Rectal smooth muscle tissue (tissue), 1 donor: ENCODE results near the gene ACSM2B.
"Not testable (repeated sequence)": the region's sequence is repeated elsewhere in the genome, so short reads cannot be mapped to it uniquely, and the experiment has no call there.

Experiments
- H3K27ac ChIP-seq: one replicate; pipeline ENCODE4 v1.7.0; 2013; ENCODE audit warnings: low read depth, low read length, inconsistent platforms
- H3K27me3 ChIP-seq: one replicate; pipeline ENCODE4 v1.7.0; 2013; ENCODE audit warnings: low read length; ENCODE audit not compliant: control insufficient read depth, insufficient read depth
- H3K36me3 ChIP-seq: one replicate; pipeline ENCODE4 v1.7.0; 2013; ENCODE audit warnings: low read length; ENCODE audit not compliant: control insufficient read depth, insufficient read depth
- H3K4me1 ChIP-seq: one replicate; pipeline ENCODE4 v1.7.0; 2013; ENCODE audit warnings: low read length; ENCODE audit not compliant: control insufficient read depth, insufficient read depth
- H3K4me3 ChIP-seq: one replicate; pipeline ENCODE4 v1.7.0; 2013; ENCODE audit warnings: low read length
- H3K9ac ChIP-seq: one replicate; pipeline ENCODE4 v1.7.0; 2013; ENCODE audit warnings: low read length

The ACSM2B gene

GRCh38 chr16:20546951-20547350, 29.2 kb downstream of the ACSM2B start:
- H3K36me3 ChIP-seq, H3K9ac ChIP-seq, H3K27me3 ChIP-seq, H3K4me3 ChIP-seq, H3K4me1 ChIP-seq, H3K27ac ChIP-seq: not testable (repeated sequence)

DNA sequence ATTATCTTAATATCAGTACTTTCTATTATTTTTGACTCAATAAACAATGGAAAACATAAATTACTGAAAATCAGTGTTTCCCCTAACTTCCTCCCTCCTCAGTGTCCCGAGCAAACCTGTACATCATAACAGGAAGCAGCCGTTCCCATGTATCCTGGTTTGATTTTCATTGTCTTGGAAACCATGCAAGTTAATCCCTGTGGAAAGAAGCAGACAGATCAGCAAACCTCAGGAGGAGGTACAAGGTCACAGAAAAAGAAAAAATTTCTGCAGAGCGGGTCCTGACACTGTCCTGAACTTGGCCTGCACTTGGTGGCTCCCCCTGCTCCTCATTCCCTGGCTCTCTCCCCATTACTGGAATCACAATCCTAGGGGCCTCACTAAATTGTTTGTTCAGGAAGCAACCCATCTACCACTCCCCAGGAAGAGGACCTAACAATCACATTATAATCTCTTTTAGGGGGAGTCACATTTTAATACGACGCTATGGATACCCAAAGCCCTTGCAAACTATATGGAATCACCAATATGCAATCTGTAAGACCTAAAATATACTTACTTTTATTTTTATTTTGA, 29.8 kb downstream of the ACSM2B start:
- not testable (repeated sequence) for H3K9ac ChIP-seq, H3K36me3 ChIP-seq, H3K4me3 ChIP-seq, H3K27me3 ChIP-seq, H3K4me1 ChIP-seq, H3K27ac ChIP-seq

- not testable (repeated sequence) for H3K4me3 ChIP-seq, H3K27ac ChIP-seq, H3K9ac ChIP-seq, H3K4me1 ChIP-seq, H3K27me3 ChIP-seq, H3K36me3 ChIP-seq
Measured at GRCh38 chr16:20540603-20541316, 35.4 kb downstream of the ACSM2B start.

DNA sequence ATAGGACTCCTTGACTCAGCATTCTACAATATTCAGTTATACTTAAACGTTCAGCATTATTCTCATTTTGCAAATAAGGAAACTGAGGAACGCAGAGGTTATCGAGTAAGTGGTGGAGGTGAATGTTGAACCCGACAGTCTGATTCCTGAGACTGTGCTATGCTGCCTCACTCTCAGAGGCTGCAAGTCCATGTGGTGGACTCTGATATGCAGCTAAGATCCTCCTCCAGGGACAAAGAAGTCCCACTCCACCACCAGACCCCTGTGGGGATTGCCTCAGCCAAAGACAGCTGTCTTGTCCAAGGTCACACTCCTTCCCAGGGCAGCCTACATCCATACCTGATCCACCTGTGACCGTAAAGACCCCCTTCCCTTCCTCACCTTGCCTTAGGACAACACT, 37.5 kb downstream of the ACSM2B start:
- no peaks in the 10 kb centered on the region for H3K36me3 ChIP-seq
- no peaks in the 10 kb centered on the region for H3K27me3 ChIP-seq
- no peak overlapping the region for H3K9ac ChIP-seq
- no peak overlapping the region for H3K4me3 ChIP-seq
- H3K27ac ChIP-seq, result no peak overlapping the region
- no peaks in the 10 kb centered on the region for H3K4me1 ChIP-seq

GRCh38 chr16:20538181-20538580, 38.0 kb downstream of the ACSM2B start:
- Histone ChIP-seq H3K27ac (no peak overlapping the region), H3K36me3 (no peaks in the 10 kb centered on the region), H3K4me1 (no peaks in the 10 kb centered on the region), H3K9ac (no peak overlapping the region), H3K27me3 (no peaks in the 10 kb centered on the region), H3K4me3 (no peak overlapping the region)

DNA sequence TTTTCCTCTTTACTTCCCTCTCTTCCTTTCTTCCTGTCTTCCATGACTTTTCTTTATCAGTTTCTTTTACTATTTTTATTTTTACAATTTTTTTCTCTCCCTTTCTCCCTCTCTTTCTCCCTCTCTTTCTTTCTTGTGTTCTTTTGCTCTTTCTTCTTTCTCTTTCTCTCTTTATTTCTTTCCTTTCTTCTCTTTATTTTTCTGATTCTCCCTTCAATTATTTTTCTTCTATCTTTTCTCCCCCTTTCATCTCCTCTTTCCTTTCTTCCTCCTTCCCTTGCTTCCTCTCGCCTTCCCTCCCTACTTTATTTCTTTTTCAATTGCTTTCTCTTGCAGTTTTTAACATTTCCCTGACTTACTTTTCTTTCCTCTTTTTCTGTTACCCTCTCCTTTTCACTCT, 39.5 kb downstream of the ACSM2B start:
- not testable (repeated sequence) for H3K27ac ChIP-seq, H3K4me3 ChIP-seq, H3K9ac ChIP-seq, H3K27me3 ChIP-seq, H3K4me1 ChIP-seq, H3K36me3 ChIP-seq

DNA sequence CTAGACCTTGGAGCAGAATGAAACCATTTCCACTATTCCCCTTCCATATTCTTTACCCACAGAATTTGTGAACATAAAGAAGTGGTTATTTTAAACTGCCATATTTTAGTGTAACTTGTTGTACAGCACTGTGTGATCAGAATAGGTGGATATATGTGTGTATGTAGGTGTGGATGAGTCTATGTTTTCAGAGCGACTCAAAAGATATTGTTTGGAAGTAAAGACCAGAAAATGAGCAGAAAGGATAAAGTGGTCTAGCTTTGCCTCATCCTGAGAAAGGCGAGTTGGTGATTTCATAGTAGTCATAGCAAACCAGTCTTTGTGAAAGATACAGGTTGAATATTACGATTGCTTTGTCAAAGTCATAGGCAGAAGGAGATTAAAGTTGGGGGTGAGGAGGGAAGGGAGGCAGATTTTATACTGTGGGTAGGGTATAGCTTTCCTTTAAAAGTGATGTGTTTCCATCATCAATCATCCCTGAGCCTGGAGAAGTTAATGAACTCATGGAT, 43.8 kb downstream of the ACSM2B start:
- H3K9ac ChIP-seq, H3K4me3 ChIP-seq, H3K27me3 ChIP-seq, H3K36me3 ChIP-seq, H3K4me1 ChIP-seq, H3K27ac ChIP-seq: not testable (repeated sequence)

- not testable (repeated sequence) for H3K27me3 ChIP-seq, H3K4me3 ChIP-seq, H3K4me1 ChIP-seq, H3K9ac ChIP-seq, H3K36me3 ChIP-seq, H3K27ac ChIP-seq
Measured at GRCh38 chr16:20531795-20532194, 44.4 kb downstream of the ACSM2B start.

GRCh38 chr16:20520103-20520502, 56.1 kb downstream of the ACSM2B start:
- H3K9ac ChIP-seq, result no peak overlapping the region
- no peaks in the 10 kb centered on the region for H3K27me3 ChIP-seq
- no peaks in the 10 kb centered on the region for H3K4me1 ChIP-seq
- H3K4me3 ChIP-seq, result no peak overlapping the region
- no peaks in the 10 kb centered on the region for H3K36me3 ChIP-seq
- H3K27ac ChIP-seq, result no peak overlapping the region

- Histone ChIP-seq H3K9ac (no peak overlapping the region), H3K27ac (no peak overlapping the region), H3K4me1 (no peaks in the 10 kb centered on the region), H3K36me3 (no peaks in the 10 kb centered on the region), H3K4me3 (no peak overlapping the region), H3K27me3 (no peaks in the 10 kb centered on the region)
Measured at GRCh38 chr16:20519231-20519630, 56.9 kb downstream of the ACSM2B start.

GRCh38 chr16:20517149-20517548, 59.0 kb downstream of the ACSM2B start:
- Histone ChIP-seq H3K36me3 (no peaks in the 10 kb centered on the region), H3K27me3 (no peaks in the 10 kb centered on the region), H3K4me1 (no peaks in the 10 kb centered on the region), H3K9ac (no peak overlapping the region), H3K27ac (no peak overlapping the region), H3K4me3 (no peak overlapping the region)

- H3K27ac ChIP-seq, result no peak overlapping the region
- H3K9ac ChIP-seq, result no peak overlapping the region
- H3K4me3 ChIP-seq, result no peak overlapping the region
- H3K4me1 ChIP-seq, result no peaks in the 10 kb centered on the region
- H3K27me3 ChIP-seq, result no peaks in the 10 kb centered on the region
- H3K36me3 ChIP-seq, result no peaks in the 10 kb centered on the region
Measured at GRCh38 chr16:20515688-20516090, 60.5 kb downstream of the ACSM2B start.

DNA sequence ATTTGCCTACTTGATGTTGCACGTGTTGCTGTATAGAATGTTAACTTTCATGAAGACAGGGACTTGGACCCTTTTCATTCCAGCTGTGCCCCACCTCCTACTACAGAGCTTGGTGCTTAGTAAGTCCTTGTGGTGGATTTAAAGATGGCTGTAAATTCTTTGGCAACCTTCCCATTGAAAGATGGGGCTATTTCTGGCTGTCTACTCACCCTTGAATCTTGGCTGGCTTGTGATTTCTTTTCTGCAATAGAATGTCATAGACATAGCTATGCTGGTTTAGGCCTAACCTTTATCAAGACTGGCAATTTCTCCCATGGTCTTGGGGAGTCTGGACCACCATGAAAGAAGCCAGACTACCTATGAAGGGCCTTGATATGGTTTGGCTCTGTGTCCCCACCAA, 65.8 kb downstream of the ACSM2B start:
- no peak overlapping the region for H3K27ac ChIP-seq
- H3K27me3 ChIP-seq, result no peaks in the 10 kb centered on the region
- H3K9ac ChIP-seq, result no peak overlapping the region
- H3K4me1 ChIP-seq, result no peaks in the 10 kb centered on the region
- H3K4me3 ChIP-seq, result no peak overlapping the region
- H3K36me3 ChIP-seq, result no peaks in the 10 kb centered on the region
